Heart left ventricle (tissue), 13 donors: ENCODE data around the gene ABCC3.

ENCODE experiments used
- CTCF ChIP-seq, 12 donors: fragments of 200-600 bp; sonication (generic) in 4 of 12; IDR thresholded peaks; one replicate each; pipeline versions ENCODE4 v1.5.0 to v1.8.0; 2018 to 2022; ENCODE audit warnings: antibody characterized with exemption in 12 of 12, mild to moderate bottlenecking in 5 of 12
- POLR2A ChIP-seq, 2 donors: fragments of 450-650 bp; IDR thresholded peaks; one replicate each; pipeline ENCODE4 v1.6.1; 2017; ENCODE audit warnings: antibody characterized with exemption in 2 of 2, mild to moderate bottlenecking in 2 of 2, moderate library complexity in 2 of 2
- donor health status: ischemic (EF 13 %, LVEDD 7.1; RV severe dilation, severe dysfunction).
- donor health status: DM: no; HTN: yes; CAD: no.
- donor health status: DM: no; HTN: no; CAD: no.
- donor health status: ischemic (EF 25% LVEDD 6.9; RV normal size, moderate dysfunction).
- donor health status: ischemic (EF 25% LVEDD 5.7; RV mildly dilated, moderate dysfunction).
- donor health status: ischemic (EF 35%, LVEDD 5.7; RV mildly dilated, moderate dysfunction).
- donor health status: nonischemic (EF 11% LVEDD 7.7; RV severe dilation, severe dysfunction).
- donor health status: DM: yes; HTN: yes; CAD: no.
- donor health status: PGD.
- donor health status: ischemic (EF 29% LVEDD 5.4; RV normal size, mild dysfunction).
- donor health status: nonischemic (EF 23%, LVEDD 6.1; RV moderate dilation, normal function).

GRCh38 chr17:50642071-50642721, 7.5 kb downstream of the ABCC3 start:
- TF ChIP-seq CTCF (IDR thresholded peaks at IDR 0.05) = no peak
- no peak for TF ChIP-seq POLR2A (IDR thresholded peaks at IDR 0.05)
